Gastrocnemius medialis (tissue), 4 donors: ENCODE results near the gene ARID5A.

Experiments
- POLR2A ChIP-seq, 2 donors: fragments of 450-650 bp; IDR thresholded peaks; one replicate each; pipeline ENCODE4 v1.6.1; 2017; ENCODE audit warnings: antibody characterized with exemption in 2 of 2, mild to moderate bottlenecking in 2 of 2, moderate library complexity in 2 of 2
- TF ChIP-seq, protein P1 (sequence below), 5 experiments: fragments of 450-650 bp in 3 of 5; fragments of 200-600 bp in 2 of 5; sonication (generic) in 2 of 5; IDR thresholded peaks in 4 of 5; conservative IDR thresholded peaks in 1 of 5; 1 replicate in 4 of 5; 2 replicates in 1 of 5; pipeline ENCODE4 v1.5.1; 2016 to 2019; ENCODE audit warnings: antibody characterized with exemption in 5 of 5, mild to moderate bottlenecking in 3 of 5, moderate library complexity in 3 of 5

DNA sequence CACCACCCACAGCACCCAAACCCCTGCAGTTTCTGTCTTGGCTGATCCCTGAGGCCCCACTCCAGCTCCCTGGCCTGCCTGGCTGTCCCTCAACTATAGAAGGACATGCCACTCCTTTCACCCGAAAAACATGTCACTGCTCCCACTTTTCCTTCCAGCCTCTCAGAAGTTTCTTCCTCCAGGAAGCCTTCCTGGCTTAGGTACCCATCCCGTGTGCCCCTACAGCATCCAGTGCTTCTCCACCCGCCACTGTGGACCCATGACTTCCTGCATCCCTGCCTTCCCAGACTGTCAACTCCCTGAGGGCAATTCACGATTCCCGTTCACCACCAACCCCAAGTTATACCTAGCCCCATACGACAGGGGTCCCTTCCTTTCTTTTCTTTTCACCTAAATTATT is 21.5 kb downstream of the ARID5A start:
- TF ChIP-seq, protein P1, sequence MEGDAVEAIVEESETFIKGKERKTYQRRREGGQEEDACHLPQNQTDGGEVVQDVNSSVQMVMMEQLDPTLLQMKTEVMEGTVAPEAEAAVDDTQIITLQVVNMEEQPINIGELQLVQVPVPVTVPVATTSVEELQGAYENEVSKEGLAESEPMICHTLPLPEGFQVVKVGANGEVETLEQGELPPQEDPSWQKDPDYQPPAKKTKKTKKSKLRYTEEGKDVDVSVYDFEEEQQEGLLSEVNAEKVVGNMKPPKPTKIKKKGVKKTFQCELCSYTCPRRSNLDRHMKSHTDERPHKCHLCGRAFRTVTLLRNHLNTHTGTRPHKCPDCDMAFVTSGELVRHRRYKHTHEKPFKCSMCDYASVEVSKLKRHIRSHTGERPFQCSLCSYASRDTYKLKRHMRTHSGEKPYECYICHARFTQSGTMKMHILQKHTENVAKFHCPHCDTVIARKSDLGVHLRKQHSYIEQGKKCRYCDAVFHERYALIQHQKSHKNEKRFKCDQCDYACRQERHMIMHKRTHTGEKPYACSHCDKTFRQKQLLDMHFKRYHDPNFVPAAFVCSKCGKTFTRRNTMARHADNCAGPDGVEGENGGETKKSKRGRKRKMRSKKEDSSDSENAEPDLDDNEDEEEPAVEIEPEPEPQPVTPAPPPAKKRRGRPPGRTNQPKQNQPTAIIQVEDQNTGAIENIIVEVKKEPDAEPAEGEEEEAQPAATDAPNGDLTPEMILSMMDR (IDR thresholded peaks at IDR 0.05 in 4 of 5, conservative IDR thresholded peaks at IDR 0.05 in 1 of 5) = no peak
- no peak for TF ChIP-seq POLR2A (IDR thresholded peaks at IDR 0.05)
